Caco-2 (cell line): Measurements from ENCODE around the gene GSG1. TPM values are rescaled to one million over a fixed set of nuclear protein-coding genes. Genes with fewer than 3 reads are reported as not detected.

Experiments
- BruUV-seq: library from RNA; stranded (reverse); fragments of 400-500 nt; replicated peaks from 2 replicates; lab custom pipeline; 2021; lab: Mats Ljungman, UMichigan
- CTCF ChIA-PET: fragments of 300-600 bp; sonication (Branson Sonifier 250); formaldehyde crosslinking; loops from one replicate; lab custom pipeline; 2022; ENCODE audit warnings: antibody characterized with exemption; lab: Charles Lee
- POLR2A ChIA-PET: fragments of 300-600 bp; sonication (Branson Sonifier 250); formaldehyde crosslinking; loops from one replicate; lab custom pipeline; 2022; ENCODE audit warnings: antibody characterized with exemption; lab: Charles Lee
- DNase-seq, 2 experiments: peaks; one replicate each; pipeline versions ENCODE4 v3.0.0 to v3.0.0-alpha.2; 2020 to 2022
- H3K27me3 ChIP-seq: replicated peaks from 2 replicates; pipeline ENCODE4 v1.6.0; 2011; ENCODE audit warnings: low read length; ENCODE audit not compliant: control insufficient read depth, insufficient read depth
- H3K36me3 ChIP-seq: 2 replicates; pipeline ENCODE4 v1.5.1; 2011; ENCODE audit warnings: low read length; ENCODE audit not compliant: control insufficient read depth, insufficient read depth
- H3K4me1 ChIP-seq: fragments of 250-450 bp; sonication (Bioruptor Pico); 2 replicates; pipeline ENCODE4 v1.5.1; 2020; ENCODE audit warnings: mild to moderate bottlenecking
- H3K4me3 ChIP-seq: 2 replicates; pipeline ENCODE4 v1.5.1; 2011; ENCODE audit warnings: low read depth, mild to moderate bottlenecking, control low read depth, low read length
- H3K9me3 ChIP-seq: fragments of 250-450 bp; sonication (Bioruptor Pico); 2 replicates; pipeline ENCODE4 v1.5.1; 2020; ENCODE audit warnings: mild to moderate bottlenecking, moderate library complexity
- H3K27ac Mint-ChIP-seq: one replicate; pipeline ENCODE4 v1.8.0; 2022; ENCODE audit warnings: mixed read lengths; ENCODE audit not compliant: unreplicated experiment
- H3K27me3 Mint-ChIP-seq: one replicate; pipeline ENCODE4 v1.8.0; 2022; ENCODE audit warnings: mixed read lengths; ENCODE audit not compliant: insufficient read depth, unreplicated experiment
- H3K36me3 Mint-ChIP-seq: one replicate; pipeline ENCODE4 v1.8.0; 2022; ENCODE audit warnings: mild to moderate bottlenecking, mixed read lengths; ENCODE audit not compliant: insufficient read depth, unreplicated experiment
- H3K4me1 Mint-ChIP-seq: one replicate; pipeline ENCODE4 v1.8.0; 2022; ENCODE audit warnings: low read depth, mixed read lengths; ENCODE audit not compliant: unreplicated experiment
- H3K4me3 Mint-ChIP-seq: one replicate; pipeline ENCODE4 v1.8.0; 2022; ENCODE audit warnings: mild to moderate bottlenecking, moderate library complexity, mixed read lengths; ENCODE audit not compliant: unreplicated experiment
- H3K9me3 Mint-ChIP-seq: one replicate; pipeline ENCODE4 v1.8.0; 2022; ENCODE audit warnings: mixed read lengths; ENCODE audit not compliant: unreplicated experiment
- CTCF ChIP-seq, 2 experiments: fragments of 200-600 bp in 1 of 2; IDR thresholded peaks; 1 replicate in 1 of 2; 2 replicates in 1 of 2; pipeline versions ENCODE4 v1.5.1 to v1.8.0; 2011 to 2022; ENCODE audit warnings: antibody characterized with exemption in 1 of 2, control low read depth in 1 of 2, inconsistent platforms in 1 of 2, low read depth in 1 of 2, low read length in 1 of 2, mild to moderate bottlenecking in 1 of 2, moderate library complexity in 1 of 2; ENCODE audit not compliant: insufficient read depth in 1 of 2, severe bottlenecking in 1 of 2, unreplicated experiment in 1 of 2
- intact Hi-C: fragments of 100-400 bp; cut with micrococcal nuclease; formaldehyde crosslinking; loops from one replicate; pipeline ENCODE4 v1.10.0; 2022; ENCODE audit not compliant: unreplicated experiment
- total RNA-seq: library from RNA; stranded (reverse); gene quantifications from 2 replicates; pipeline ENCODE4 v1.2.3, GENCODE V29; 2022

The GSG1 gene
- total RNA-seq, 1 experiment from 2014 or later, result not detected

- H3K36me3 Mint-ChIP-seq, result peaks cover 1% of the 10 kb centered on the region
- DNase-seq, result no peak
These were observed 37.0 kb downstream of the GSG1 start for GRCh38 chr12:13066459-13066858.

GRCh38 chr12:13066014-13066413 lies 37.5 kb downstream of the GSG1 start:
- H3K9me3 Mint-ChIP-seq, result no peaks in the 10 kb centered on the region
- H3K36me3 Mint-ChIP-seq, result no peaks in the 10 kb centered on the region
- Histone ChIP-seq H3K4me3 (no peak overlapping the region), H3K4me1 (peaks cover 10% of the 10 kb centered on the region), H3K36me3 (no peaks in the 10 kb centered on the region), H3K9me3 (no peaks in the 10 kb centered on the region), H3K27me3 (no peaks in the 10 kb centered on the region)
- intact Hi-C loops, result no loop called here
- H3K27me3 Mint-ChIP-seq, result no peaks in the 10 kb centered on the region
- POLR2A ChIA-PET, result no interaction called here
- DNase-seq, result no peak
- CTCF ChIA-PET, result interaction anchor here (1.7 kb wide), 1 partner anchor 13 kb away, joined by 3 read pairs; no protein-coding TSS in a partner anchor
- no peak overlapping the region for H3K27ac Mint-ChIP-seq
- no peaks in the 10 kb centered on the region for H3K4me1 Mint-ChIP-seq
- no peak overlapping the region for H3K4me3 Mint-ChIP-seq
- TF ChIP-seq CTCF (IDR thresholded peaks at IDR 0.05; ENCODE audit: insufficient read depth in 1 of 2, low read depth in 1 of 2, low read length in 1 of 2, severe bottlenecking in 1 of 2, unreplicated experiment in 1 of 2), result no peak
- BruUV-seq, result no TSS peak

More at GRCh38 chr12:13066459-13066858, 37.0 kb downstream of the GSG1 start:
- intact Hi-C loops, result no loop called here
- no peak overlapping the region for H3K27ac Mint-ChIP-seq
- ChIA-PET CTCF (interaction anchor here (1.7 kb wide), 1 partner anchor 13 kb away, joined by 3 read pairs; no protein-coding TSS in a partner anchor), POLR2A (no interaction called here)
- H3K4me1 ChIP-seq, result peaks cover 6% of the 10 kb centered on the region
- no peaks in the 10 kb centered on the region for H3K36me3 ChIP-seq
- no peaks in the 10 kb centered on the region for H3K9me3 Mint-ChIP-seq
- no peaks in the 10 kb centered on the region for H3K27me3 ChIP-seq
- no peaks in the 10 kb centered on the region for H3K27me3 Mint-ChIP-seq
- no peaks in the 10 kb centered on the region for H3K9me3 ChIP-seq
- H3K4me3 ChIP-seq, result no peak overlapping the region
- no peak for TF ChIP-seq CTCF (IDR thresholded peaks at IDR 0.05; ENCODE audit: insufficient read depth in 1 of 2, low read depth in 1 of 2, low read length in 1 of 2, severe bottlenecking in 1 of 2, unreplicated experiment in 1 of 2)
- no peak overlapping the region for H3K4me3 Mint-ChIP-seq
- no TSS peak for BruUV-seq
- peaks cover 2% of the 10 kb centered on the region for H3K4me1 Mint-ChIP-seq

GRCh38 chr12:13062669-13063068 lies 40.8 kb downstream of the GSG1 start:
- no peaks in the 10 kb centered on the region for H3K27me3 ChIP-seq
- H3K27ac Mint-ChIP-seq, result no peak overlapping the region
- intact Hi-C loops, result no loop called here
- peaks cover 11% of the 10 kb centered on the region for H3K4me1 ChIP-seq
- TF ChIP-seq CTCF (IDR thresholded peaks at IDR 0.05; ENCODE audit: insufficient read depth in 1 of 2, low read depth in 1 of 2, low read length in 1 of 2, severe bottlenecking in 1 of 2, unreplicated experiment in 1 of 2), result no peak
- H3K4me3 ChIP-seq, result no peak overlapping the region
- H3K9me3 Mint-ChIP-seq, result no peaks in the 10 kb centered on the region
- DNase-seq, result no peak
- no peaks in the 10 kb centered on the region for H3K36me3 ChIP-seq
- ChIA-PET POLR2A (no interaction called here), CTCF (no interaction called here)
- no peaks in the 10 kb centered on the region for H3K4me1 Mint-ChIP-seq
- no peaks in the 10 kb centered on the region for H3K27me3 Mint-ChIP-seq
- BruUV-seq, result no TSS peak
- H3K9me3 ChIP-seq, result no peaks in the 10 kb centered on the region
- no peak overlapping the region for H3K4me3 Mint-ChIP-seq
- H3K36me3 Mint-ChIP-seq, result no peaks in the 10 kb centered on the region
